SK-N-SH (cell line): Measurements from ENCODE around the gene VOPP1.

ENCODE experiments used
- CHD2 ChIP-seq: fragments of 150-350 bp; IDR thresholded peaks from 2 replicates; pipeline ENCODE4 v1.6.1; 2018; ENCODE audit warnings: low read length; ENCODE audit not compliant: partially characterized antibody
- CTCF ChIP-seq: fragments of 200-600 bp; sonication (generic); IDR thresholded peaks from 2 replicates; pipeline ENCODE4 v1.6.1; 2017; ENCODE audit warnings: antibody characterized with exemption, mild to moderate bottlenecking, moderate library complexity
- GABPA ChIP-seq: IDR thresholded peaks from 2 replicates; pipeline ENCODE4 v1.4.0; 2012; ENCODE audit warnings: low read depth, mild to moderate bottlenecking
- MAX ChIP-seq: IDR thresholded peaks from 2 replicates; pipeline ENCODE4 v1.4.0; 2012; ENCODE audit warnings: low read depth
- MEF2A ChIP-seq: IDR thresholded peaks from 2 replicates; pipeline ENCODE4 v1.4.0; 2012; ENCODE audit warnings: low read depth, borderline replicate concordance
- POLR2AphosphoS5 ChIP-seq: IDR thresholded peaks from 2 replicates; pipeline ENCODE4 v1.6.1; 2012; ENCODE audit warnings: low read depth, low read length
- SMC3 ChIP-seq: IDR thresholded peaks from 2 replicates; pipeline ENCODE4 v1.6.1; 2012; ENCODE audit warnings: low read depth, low read length, improper control_type of control experiment
- TAF1 ChIP-seq: IDR thresholded peaks from 2 replicates; pipeline ENCODE4 v1.6.1; 2012; ENCODE audit warnings: low read depth, mild to moderate bottlenecking, low read length, moderate library complexity, borderline replicate concordance
- YY1 ChIP-seq: IDR thresholded peaks from 2 replicates; pipeline ENCODE4 v1.4.0; 2012; ENCODE audit warnings: low read depth, mild to moderate bottlenecking

DNA sequence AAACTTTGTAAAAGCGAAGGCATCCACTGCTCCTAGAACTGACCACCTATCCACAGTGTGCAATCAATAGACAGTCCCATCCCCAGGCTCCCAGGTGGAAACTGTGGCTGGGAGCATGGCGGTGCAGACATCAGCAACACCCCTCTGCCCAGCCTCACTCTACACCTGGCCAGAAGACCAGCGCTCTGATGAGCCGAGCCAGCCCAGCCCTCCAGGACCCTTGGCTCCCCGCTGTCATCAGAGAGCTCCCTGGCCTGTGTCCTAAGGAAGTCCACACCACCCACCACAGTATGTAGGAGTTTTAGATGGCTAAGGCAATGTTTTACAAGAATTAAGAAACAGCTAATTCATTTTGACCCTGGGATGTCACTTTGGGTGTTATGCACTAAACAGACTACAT, 81.0 kb downstream of the VOPP1 start:
- TF ChIP-seq YY1 (no peak), CTCF (no peak), MEF2A (no peak), CHD2 (no peak), POLR2AphosphoS5 (no peak), GABPA (no peak), TAF1 (no peak), MAX (no peak), SMC3 (no peak)
